ENCODE data around the gene ERVFRD-1.

The ERVFRD-1 gene

GRCh38 chr6:11108726-11109125 lies 2.8 kb downstream of the ERVFRD-1 start:
- H2BK15ac ChIP-seq (ENCODE audit: low read depth, poor library complexity, severe bottlenecking), result no peak overlapping the region
- no peak overlapping the region for H3K4me3 ChIP-seq (ENCODE audit: insufficient read depth in 1 of 2, low read depth in 1 of 2, low read length in 2 of 2)
- no peak overlapping the region for H3K4ac ChIP-seq (ENCODE audit: low read depth in 1 of 2, low read length in 2 of 2)
- no peak overlapping the region for H3K9ac ChIP-seq (ENCODE audit: low read length)
- no peak overlapping the region for H3K27ac ChIP-seq (ENCODE audit: low read length, poor library complexity, severe bottlenecking)
- no peak overlapping the region for H4K8ac ChIP-seq (ENCODE audit: low read length)
- H2BK12ac ChIP-seq (ENCODE audit: low read length in 2 of 2), result no peak overlapping the region
- DNase-seq, result no peak
- no peaks in the 10 kb centered on the region for H3K4me1 ChIP-seq (ENCODE audit: control insufficient read depth, insufficient read depth, low read depth, low read length)
- H2AFZ ChIP-seq (ENCODE audit: low read depth, low read length), result no peak overlapping the region
- no peaks in the 10 kb centered on the region for H3K27me3 ChIP-seq (ENCODE audit: control insufficient read depth in 1 of 2, insufficient read depth in 1 of 2, low read length in 2 of 2)
- H2BK5ac ChIP-seq (ENCODE audit: low read depth, low read length, poor library complexity, severe bottlenecking), result no peak overlapping the region
- H2AK5ac ChIP-seq (ENCODE audit: low read length, severe bottlenecking), result no peak overlapping the region
- H3K9me3 ChIP-seq (ENCODE audit: control insufficient read depth, low read length), result no peaks in the 10 kb centered on the region
- H3K79me1 ChIP-seq (replicated peaks; ENCODE audit: low read length, poor library complexity, severe bottlenecking), result peaks cover 44% of the 10 kb centered on the region
- no peak overlapping the region for H3K4me2 ChIP-seq (ENCODE audit: low read length, poor library complexity, severe bottlenecking)
- H3K36me3 ChIP-seq (ENCODE audit: control insufficient read depth in 1 of 2, insufficient read depth in 2 of 2, low read depth in 1 of 2, low read length in 2 of 2), result no peaks in the 10 kb centered on the region
- H3K14ac ChIP-seq (ENCODE audit: low read length in 2 of 2), result no peak overlapping the region
- H3K23ac ChIP-seq (ENCODE audit: low read length in 2 of 2), result no peak overlapping the region
- no peak overlapping the region for H4K91ac ChIP-seq (ENCODE audit: low read length)
- H2BK120ac ChIP-seq (ENCODE audit: low read depth, low read length), result no peak overlapping the region
- no peak overlapping the region for H3K18ac ChIP-seq (ENCODE audit: low read depth in 1 of 2, low read length in 2 of 2)

- H2BK15ac ChIP-seq (ENCODE audit: low read depth, poor library complexity, severe bottlenecking), result peak overlapping the region; percentile 0
- H3K4ac ChIP-seq (ENCODE audit: low read depth in 1 of 2, low read length in 2 of 2), result no peak overlapping the region
- no peak overlapping the region for H3K9ac ChIP-seq (ENCODE audit: low read length)
- H3K79me1 ChIP-seq (replicated peaks; ENCODE audit: low read length, poor library complexity, severe bottlenecking), result peaks cover 38% of the 10 kb centered on the region
- no peak overlapping the region for H3K27ac ChIP-seq (ENCODE audit: low read length, poor library complexity, severe bottlenecking)
- no peak overlapping the region for H2BK120ac ChIP-seq (ENCODE audit: low read depth, low read length)
- no peak overlapping the region for H3K23ac ChIP-seq (ENCODE audit: low read length in 2 of 2)
- H2BK5ac ChIP-seq (ENCODE audit: low read depth, low read length, poor library complexity, severe bottlenecking), result no peak overlapping the region
- no peak overlapping the region for H2AFZ ChIP-seq (ENCODE audit: low read depth, low read length)
- DNase-seq, result no peak
- peaks cover 3% of the 10 kb centered on the region for H3K9me3 ChIP-seq (ENCODE audit: control insufficient read depth, low read length)
- no peak overlapping the region for H3K4me2 ChIP-seq (ENCODE audit: low read length, poor library complexity, severe bottlenecking)
- WGBS, result 94% methylated on average over 4 of the region's 5 CpGs
- no peak overlapping the region for H2AK5ac ChIP-seq (ENCODE audit: low read length, severe bottlenecking)
- H4K8ac ChIP-seq (ENCODE audit: low read length), result no peak overlapping the region
- no peak overlapping the region for H3K4me3 ChIP-seq (ENCODE audit: insufficient read depth in 1 of 2, low read depth in 1 of 2, low read length in 2 of 2)
- H3K27me3 ChIP-seq (ENCODE audit: control insufficient read depth in 1 of 2, insufficient read depth in 1 of 2, low read length in 2 of 2), result no peaks in the 10 kb centered on the region
- H4K91ac ChIP-seq (ENCODE audit: low read length), result no peak overlapping the region
- H3K4me1 ChIP-seq (ENCODE audit: control insufficient read depth, insufficient read depth, low read depth, low read length), result no peaks in the 10 kb centered on the region
- peaks cover 0 to 3% of the 10 kb centered on the region in 2 experiments for H3K36me3 ChIP-seq (ENCODE audit: control insufficient read depth in 1 of 2, insufficient read depth in 2 of 2, low read depth in 1 of 2, low read length in 2 of 2)
- H2BK12ac ChIP-seq (ENCODE audit: low read length in 2 of 2), result no peak overlapping the region
- no peak overlapping the region for H3K18ac ChIP-seq (ENCODE audit: low read depth in 1 of 2, low read length in 2 of 2)
- H3K14ac ChIP-seq (ENCODE audit: low read length in 2 of 2), result no peak overlapping the region
Observed at GRCh38 chr6:11103065-11103464, 8.5 kb downstream of the ERVFRD-1 start.

GRCh38 chr6:11101417-11101816 lies 10.1 kb downstream of the ERVFRD-1 start:
- Histone ChIP-seq H3K9ac (ENCODE audit: low read length) (no peak overlapping the region), H2BK12ac (ENCODE audit: low read length in 2 of 2) (no peak overlapping the region), H2AK5ac (ENCODE audit: low read length, severe bottlenecking) (no peak overlapping the region), H3K27me3 (ENCODE audit: control insufficient read depth in 1 of 2, insufficient read depth in 1 of 2, low read length in 2 of 2) (no peaks in the 10 kb centered on the region), H3K4me2 (ENCODE audit: low read length, poor library complexity, severe bottlenecking) (no peak overlapping the region), H2BK120ac (ENCODE audit: low read depth, low read length) (no peak overlapping the region), H2AFZ (ENCODE audit: low read depth, low read length) (no peak overlapping the region), H3K36me3 (ENCODE audit: control insufficient read depth in 1 of 2, insufficient read depth in 2 of 2, low read depth in 1 of 2, low read length in 2 of 2) (peaks cover 0 to 3% of the 10 kb centered on the region in 2 experiments), H3K79me1 (replicated peaks; ENCODE audit: low read length, poor library complexity, severe bottlenecking) (peaks cover 25% of the 10 kb centered on the region), H3K4me3 (ENCODE audit: insufficient read depth in 1 of 2, low read depth in 1 of 2, low read length in 2 of 2) (no peak overlapping the region), H3K23ac (ENCODE audit: low read length in 2 of 2) (no peak overlapping the region), H3K4ac (ENCODE audit: low read depth in 1 of 2, low read length in 2 of 2) (no peak overlapping the region), H3K9me3 (ENCODE audit: control insufficient read depth, low read length) (peaks cover 3% of the 10 kb centered on the region), H3K4me1 (ENCODE audit: control insufficient read depth, insufficient read depth, low read depth, low read length) (no peaks in the 10 kb centered on the region), H2BK5ac (ENCODE audit: low read depth, low read length, poor library complexity, severe bottlenecking) (no peak overlapping the region), H3K14ac (ENCODE audit: low read length in 2 of 2) (no peak overlapping the region), H3K18ac (ENCODE audit: low read depth in 1 of 2, low read length in 2 of 2) (no peak overlapping the region), H4K91ac (ENCODE audit: low read length) (no peak overlapping the region), H3K27ac (ENCODE audit: low read length, poor library complexity, severe bottlenecking) (no peak overlapping the region), H2BK15ac (ENCODE audit: low read depth, poor library complexity, severe bottlenecking) (no peak overlapping the region), H4K8ac (ENCODE audit: low read length) (no peak overlapping the region)
- 99% methylated on average over 5 of the region's 5 CpGs for WGBS
- no peak for DNase-seq

GRCh38 chr6:11098004-11098403 lies 13.5 kb downstream of the ERVFRD-1 start:
- H3K4me3 ChIP-seq (ENCODE audit: insufficient read depth in 1 of 2, low read depth in 1 of 2, low read length in 2 of 2), result no peak overlapping the region
- WGBS, result no CpG with 5 or more reads among the region's 1 CpG
- peaks cover 3% of the 10 kb centered on the region for H3K4me1 ChIP-seq (ENCODE audit: control insufficient read depth, insufficient read depth, low read depth, low read length)
- no peak overlapping the region for H2BK120ac ChIP-seq (ENCODE audit: low read depth, low read length)
- H3K27me3 ChIP-seq (ENCODE audit: control insufficient read depth in 1 of 2, insufficient read depth in 1 of 2, low read length in 2 of 2), result no peaks in the 10 kb centered on the region
- no peak overlapping the region for H2BK5ac ChIP-seq (ENCODE audit: low read depth, low read length, poor library complexity, severe bottlenecking)
- H3K9ac ChIP-seq (ENCODE audit: low read length), result no peak overlapping the region
- no peak overlapping the region for H4K91ac ChIP-seq (ENCODE audit: low read length)
- peaks cover 12% of the 10 kb centered on the region for H3K79me1 ChIP-seq (replicated peaks; ENCODE audit: low read length, poor library complexity, severe bottlenecking)
- peaks cover 0 to 3% of the 10 kb centered on the region in 2 experiments for H3K36me3 ChIP-seq (ENCODE audit: control insufficient read depth in 1 of 2, insufficient read depth in 2 of 2, low read depth in 1 of 2, low read length in 2 of 2)
- no peak overlapping the region for H3K14ac ChIP-seq (ENCODE audit: low read length in 2 of 2)
- no peak overlapping the region for H3K4ac ChIP-seq (ENCODE audit: low read depth in 1 of 2, low read length in 2 of 2)
- DNase-seq, result no peak
- H2AFZ ChIP-seq (ENCODE audit: low read depth, low read length), result no peak overlapping the region
- H4K8ac ChIP-seq (ENCODE audit: low read length), result no peak overlapping the region
- no peak overlapping the region for H3K4me2 ChIP-seq (ENCODE audit: low read length, poor library complexity, severe bottlenecking)
- H2BK15ac ChIP-seq (ENCODE audit: low read depth, poor library complexity, severe bottlenecking), result no peak overlapping the region
- peaks cover 3% of the 10 kb centered on the region for H3K9me3 ChIP-seq (ENCODE audit: control insufficient read depth, low read length)
- H2BK12ac ChIP-seq (ENCODE audit: low read length in 2 of 2), result no peak overlapping the region
- H3K23ac ChIP-seq (ENCODE audit: low read length in 2 of 2), result no peak overlapping the region
- H3K18ac ChIP-seq (ENCODE audit: low read depth in 1 of 2, low read length in 2 of 2), result no peak overlapping the region
- no peak overlapping the region for H3K27ac ChIP-seq (ENCODE audit: low read length, poor library complexity, severe bottlenecking)
- no peak overlapping the region for H2AK5ac ChIP-seq (ENCODE audit: low read length, severe bottlenecking)

All from mesenchymal stem cell (in vitro differentiated cells and primary cell).